Caco-2 (cell line): ENCODE measurements around the gene XRCC5. TPM values are rescaled to one million over a fixed set of nuclear protein-coding genes. Genes with fewer than 3 reads are reported as not detected.

ENCODE experiments used
- BruUV-seq: library from RNA; stranded (reverse); fragments of 400-500 nt; replicated peaks from 2 replicates; lab custom pipeline; 2021; lab: Mats Ljungman, UMichigan
- CTCF ChIA-PET: fragments of 300-600 bp; sonication (Branson Sonifier 250); formaldehyde crosslinking; loops from one replicate; lab custom pipeline; 2022; ENCODE audit warnings: antibody characterized with exemption; lab: Charles Lee
- POLR2A ChIA-PET: fragments of 300-600 bp; sonication (Branson Sonifier 250); formaldehyde crosslinking; loops from one replicate; lab custom pipeline; 2022; ENCODE audit warnings: antibody characterized with exemption; lab: Charles Lee
- DNase-seq, 2 experiments: peaks; one replicate each; pipeline versions ENCODE4 v3.0.0 to v3.0.0-alpha.2; 2020 to 2022
- H3K27me3 ChIP-seq: replicated peaks from 2 replicates; pipeline ENCODE4 v1.6.0; 2011; ENCODE audit warnings: low read length; ENCODE audit not compliant: control insufficient read depth, insufficient read depth
- H3K36me3 ChIP-seq: 2 replicates; pipeline ENCODE4 v1.5.1; 2011; ENCODE audit warnings: low read length; ENCODE audit not compliant: control insufficient read depth, insufficient read depth
- H3K4me1 ChIP-seq: fragments of 250-450 bp; sonication (Bioruptor Pico); 2 replicates; pipeline ENCODE4 v1.5.1; 2020; ENCODE audit warnings: mild to moderate bottlenecking
- H3K4me3 ChIP-seq: 2 replicates; pipeline ENCODE4 v1.5.1; 2011; ENCODE audit warnings: low read depth, mild to moderate bottlenecking, control low read depth, low read length
- H3K9me3 ChIP-seq: fragments of 250-450 bp; sonication (Bioruptor Pico); 2 replicates; pipeline ENCODE4 v1.5.1; 2020; ENCODE audit warnings: mild to moderate bottlenecking, moderate library complexity
- H3K27ac Mint-ChIP-seq: one replicate; pipeline ENCODE4 v1.8.0; 2022; ENCODE audit warnings: mixed read lengths; ENCODE audit not compliant: unreplicated experiment
- H3K27me3 Mint-ChIP-seq: one replicate; pipeline ENCODE4 v1.8.0; 2022; ENCODE audit warnings: mixed read lengths; ENCODE audit not compliant: insufficient read depth, unreplicated experiment
- H3K36me3 Mint-ChIP-seq: one replicate; pipeline ENCODE4 v1.8.0; 2022; ENCODE audit warnings: mild to moderate bottlenecking, mixed read lengths; ENCODE audit not compliant: insufficient read depth, unreplicated experiment
- H3K4me1 Mint-ChIP-seq: one replicate; pipeline ENCODE4 v1.8.0; 2022; ENCODE audit warnings: low read depth, mixed read lengths; ENCODE audit not compliant: unreplicated experiment
- H3K4me3 Mint-ChIP-seq: one replicate; pipeline ENCODE4 v1.8.0; 2022; ENCODE audit warnings: mild to moderate bottlenecking, moderate library complexity, mixed read lengths; ENCODE audit not compliant: unreplicated experiment
- H3K9me3 Mint-ChIP-seq: one replicate; pipeline ENCODE4 v1.8.0; 2022; ENCODE audit warnings: mixed read lengths; ENCODE audit not compliant: unreplicated experiment
- intact Hi-C: fragments of 100-400 bp; cut with micrococcal nuclease; formaldehyde crosslinking; loops from one replicate; pipeline ENCODE4 v1.10.0; 2022; ENCODE audit not compliant: unreplicated experiment
- total RNA-seq: library from RNA; stranded (reverse); gene quantifications from 2 replicates; pipeline ENCODE4 v1.2.3, GENCODE V29; 2022
- TF ChIP-seq, protein P1 (sequence below), 2 experiments: fragments of 200-600 bp in 1 of 2; IDR thresholded peaks; 1 replicate in 1 of 2; 2 replicates in 1 of 2; pipeline versions ENCODE4 v1.5.1 to v1.8.0; 2011 to 2022; ENCODE audit warnings: antibody characterized with exemption in 1 of 2, control low read depth in 1 of 2, inconsistent platforms in 1 of 2, low read depth in 1 of 2, low read length in 1 of 2, mild to moderate bottlenecking in 1 of 2, moderate library complexity in 1 of 2; ENCODE audit not compliant: insufficient read depth in 1 of 2, severe bottlenecking in 1 of 2, unreplicated experiment in 1 of 2

XRCC5 gene
- total RNA-seq, 1 experiment from 2014 or later: 319 TPM

- H3K27me3 ChIP-seq: no peaks in the 10 kb centered on the region
- no peaks in the 10 kb centered on the region for H3K9me3 ChIP-seq
- H3K36me3 ChIP-seq: peaks cover 2% of the 10 kb centered on the region
- ChIA-PET CTCF (no interaction called here), POLR2A (no interaction called here)
- no peaks in the 10 kb centered on the region for H3K27me3 Mint-ChIP-seq
- no peak overlapping the region for H3K4me3 ChIP-seq
- H3K36me3 Mint-ChIP-seq: peaks cover 83% of the 10 kb centered on the region
- H3K4me1 ChIP-seq: no peaks in the 10 kb centered on the region
- no peak overlapping the region for H3K27ac Mint-ChIP-seq
- intact Hi-C loops: no loop called here
- DNase-seq: no peak
- BruUV-seq: no TSS peak
- H3K4me1 Mint-ChIP-seq: no peaks in the 10 kb centered on the region
- TF ChIP-seq, protein P1, sequence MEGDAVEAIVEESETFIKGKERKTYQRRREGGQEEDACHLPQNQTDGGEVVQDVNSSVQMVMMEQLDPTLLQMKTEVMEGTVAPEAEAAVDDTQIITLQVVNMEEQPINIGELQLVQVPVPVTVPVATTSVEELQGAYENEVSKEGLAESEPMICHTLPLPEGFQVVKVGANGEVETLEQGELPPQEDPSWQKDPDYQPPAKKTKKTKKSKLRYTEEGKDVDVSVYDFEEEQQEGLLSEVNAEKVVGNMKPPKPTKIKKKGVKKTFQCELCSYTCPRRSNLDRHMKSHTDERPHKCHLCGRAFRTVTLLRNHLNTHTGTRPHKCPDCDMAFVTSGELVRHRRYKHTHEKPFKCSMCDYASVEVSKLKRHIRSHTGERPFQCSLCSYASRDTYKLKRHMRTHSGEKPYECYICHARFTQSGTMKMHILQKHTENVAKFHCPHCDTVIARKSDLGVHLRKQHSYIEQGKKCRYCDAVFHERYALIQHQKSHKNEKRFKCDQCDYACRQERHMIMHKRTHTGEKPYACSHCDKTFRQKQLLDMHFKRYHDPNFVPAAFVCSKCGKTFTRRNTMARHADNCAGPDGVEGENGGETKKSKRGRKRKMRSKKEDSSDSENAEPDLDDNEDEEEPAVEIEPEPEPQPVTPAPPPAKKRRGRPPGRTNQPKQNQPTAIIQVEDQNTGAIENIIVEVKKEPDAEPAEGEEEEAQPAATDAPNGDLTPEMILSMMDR (IDR thresholded peaks at IDR 0.05; ENCODE audit: insufficient read depth in 1 of 2, low read depth in 1 of 2, low read length in 1 of 2, severe bottlenecking in 1 of 2, unreplicated experiment in 1 of 2): no peak
- H3K4me3 Mint-ChIP-seq: no peak overlapping the region
- H3K9me3 Mint-ChIP-seq: no peaks in the 10 kb centered on the region
Measured at GRCh38 chr2:216126943-216127342, 17.8 kb downstream of the XRCC5 start.

DNA sequence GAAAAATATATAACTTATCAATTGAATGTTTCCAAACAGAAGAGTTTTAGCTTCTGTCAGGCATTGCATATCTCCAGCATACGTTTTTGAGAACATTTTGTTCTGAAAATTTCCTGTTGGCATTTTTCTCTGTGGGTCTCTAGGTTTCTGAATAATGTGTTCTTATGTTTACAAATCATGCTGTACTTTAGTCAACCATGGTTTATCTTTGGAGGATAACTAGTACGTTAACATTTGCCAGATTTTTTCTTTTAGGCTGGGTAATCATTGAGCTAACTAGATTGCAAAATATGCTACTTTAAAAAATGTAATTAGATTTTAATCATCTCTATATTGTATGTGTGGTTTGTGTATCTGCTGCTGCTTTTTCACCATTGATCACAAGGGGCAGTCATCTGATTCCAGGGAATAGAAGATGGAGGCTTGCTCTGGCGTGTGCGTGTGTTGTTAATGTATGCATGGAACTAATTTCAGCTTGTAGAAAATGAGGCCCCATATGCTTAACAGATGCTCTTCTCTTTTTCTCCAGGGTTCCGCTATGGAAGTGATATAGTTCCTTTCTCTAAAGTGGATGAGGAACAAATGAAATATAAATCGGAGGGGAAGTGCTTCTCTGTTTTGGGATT lies 21.3 kb downstream of the XRCC5 start:
- H3K4me3 ChIP-seq: no peak overlapping the region
- no peak for DNase-seq
- Mint-ChIP-seq H3K36me3 (peaks cover 84% of the 10 kb centered on the region), H3K4me3 (no peak overlapping the region), H3K9me3 (no peaks in the 10 kb centered on the region), H3K4me1 (peaks cover 5% of the 10 kb centered on the region), H3K27ac (no peak overlapping the region), H3K27me3 (no peaks in the 10 kb centered on the region)
- TF ChIP-seq, protein P1 (IDR thresholded peaks at IDR 0.05; ENCODE audit: insufficient read depth in 1 of 2, low read depth in 1 of 2, low read length in 1 of 2, severe bottlenecking in 1 of 2, unreplicated experiment in 1 of 2): peak in 1 of 2 experiments; percentile 15
- H3K27me3 ChIP-seq: no peaks in the 10 kb centered on the region
- ChIA-PET CTCF (no interaction called here), POLR2A (no interaction called here)
- intact Hi-C loops: no loop called here
- BruUV-seq: no TSS peak
- H3K4me1 ChIP-seq: no peaks in the 10 kb centered on the region
- no peaks in the 10 kb centered on the region for H3K9me3 ChIP-seq
- peaks cover 4% of the 10 kb centered on the region for H3K36me3 ChIP-seq

DNA sequence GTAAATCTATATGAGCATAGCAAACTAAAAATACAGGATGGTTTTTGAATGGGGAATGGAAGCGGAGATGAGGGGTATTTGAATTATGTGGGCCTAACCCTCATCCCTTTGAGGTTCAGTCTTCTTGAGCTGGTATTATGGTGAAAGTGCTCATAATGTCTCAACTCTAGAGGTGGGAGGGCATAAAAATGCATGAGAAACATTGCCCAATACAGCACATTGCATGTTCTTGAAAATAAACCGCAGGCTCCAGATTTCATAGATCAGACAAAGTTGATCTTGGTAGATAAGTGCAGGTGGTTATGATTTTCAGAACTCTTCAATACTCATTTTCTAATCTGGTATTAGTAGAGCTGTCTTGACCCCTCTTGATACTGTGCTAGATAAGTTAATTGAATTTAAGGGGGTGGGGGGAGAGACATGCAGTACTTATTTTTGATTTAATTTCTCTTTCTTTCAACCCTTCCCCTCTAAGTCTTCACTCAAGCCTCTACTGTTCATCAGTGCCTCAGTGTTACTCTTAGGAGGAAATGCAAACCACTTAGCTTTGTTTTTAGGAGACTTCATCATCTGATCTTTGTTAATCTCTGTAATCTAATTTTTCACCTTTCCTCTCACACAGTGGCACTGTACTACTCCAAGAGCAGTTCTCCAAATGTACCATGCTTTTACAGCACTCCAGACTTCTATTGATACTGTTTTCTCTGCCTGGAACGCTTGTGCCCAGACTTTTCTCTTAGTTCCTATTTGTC lies 22.2 kb downstream of the XRCC5 start:
- no peak for DNase-seq
- TF ChIP-seq, protein P1 (IDR thresholded peaks at IDR 0.05; ENCODE audit: insufficient read depth in 1 of 2, low read depth in 1 of 2, low read length in 1 of 2, severe bottlenecking in 1 of 2, unreplicated experiment in 1 of 2): no peak
- Mint-ChIP-seq H3K27ac (no peak overlapping the region), H3K4me1 (peaks cover 5% of the 10 kb centered on the region), H3K36me3 (peaks cover 93% of the 10 kb centered on the region), H3K4me3 (no peak overlapping the region), H3K9me3 (no peaks in the 10 kb centered on the region), H3K27me3 (no peaks in the 10 kb centered on the region)
- intact Hi-C loops: no loop called here
- ChIA-PET POLR2A (interaction anchor here (0.6 kb wide), 1 partner anchor 18 kb away, joined by 3 read pairs; no protein-coding TSS in a partner anchor), CTCF (interaction anchor here (0.8 kb wide), 1 partner anchor 68 kb away, joined by 4 read pairs; no protein-coding TSS in a partner anchor)
- Histone ChIP-seq H3K9me3 (no peaks in the 10 kb centered on the region), H3K27me3 (no peaks in the 10 kb centered on the region), H3K4me3 (no peak overlapping the region), H3K4me1 (no peaks in the 10 kb centered on the region), H3K36me3 (peaks cover 2% of the 10 kb centered on the region)
- BruUV-seq: no TSS peak
